HG03520 (cell line): Measurements from ENCODE around the gene UBXN1.
"Not testable (repeated sequence)": the region's sequence is repeated elsewhere in the genome, so short reads cannot be mapped to it uniquely, and the experiment has no call there.

Source experiments
- ATAC-seq: cut with Tn5 transposase; IDR thresholded peaks from one replicate; pipeline ENCODE4 v1.9.1; 2021; ENCODE audit warnings: mild to moderate bottlenecking, moderate library complexity; ENCODE audit not compliant: unreplicated experiment

Gene UBXN1

DNA sequence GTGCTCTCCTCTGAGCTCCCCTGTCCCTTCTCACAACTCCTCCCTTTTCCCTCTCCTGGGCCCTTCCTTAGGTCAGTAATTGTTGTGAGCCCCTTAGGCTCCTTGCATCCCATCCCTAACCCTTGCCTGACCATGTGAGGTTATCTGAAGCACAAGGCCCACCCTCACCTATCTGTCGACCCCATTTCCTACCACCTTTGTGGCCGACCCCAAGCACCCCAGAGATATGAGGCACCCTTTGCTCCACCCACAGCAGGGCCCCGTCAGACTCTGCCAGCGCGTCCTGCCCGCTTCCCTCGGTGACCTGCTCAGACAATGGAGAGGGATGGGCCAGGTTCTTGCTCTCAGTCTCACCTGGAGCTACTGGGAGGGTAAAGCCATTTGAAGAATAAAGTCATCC is 29.9 kb upstream of the UBXN1 start:
- no peak for ATAC-seq

DNA sequence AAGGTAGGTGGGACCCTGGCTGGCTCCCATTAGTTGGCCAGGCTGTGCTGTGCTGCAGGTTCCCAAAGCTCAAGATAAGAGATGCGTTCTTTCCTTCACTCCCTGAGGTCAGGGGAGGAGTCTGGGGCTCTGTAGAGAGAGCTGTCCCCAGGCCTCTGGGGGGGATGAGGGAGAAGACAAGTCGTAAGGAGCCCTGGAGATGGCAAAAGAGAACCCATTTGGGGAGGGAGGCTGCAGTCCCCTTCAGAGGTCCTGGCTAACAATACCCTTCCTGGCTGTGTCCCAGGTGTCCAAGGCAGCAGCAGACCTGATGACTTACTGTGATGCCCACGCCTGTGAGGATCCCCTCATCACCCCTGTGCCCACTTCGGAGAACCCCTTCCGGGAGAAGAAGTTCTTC is 29.5 kb upstream of the UBXN1 start:
- no peak for ATAC-seq

DNA sequence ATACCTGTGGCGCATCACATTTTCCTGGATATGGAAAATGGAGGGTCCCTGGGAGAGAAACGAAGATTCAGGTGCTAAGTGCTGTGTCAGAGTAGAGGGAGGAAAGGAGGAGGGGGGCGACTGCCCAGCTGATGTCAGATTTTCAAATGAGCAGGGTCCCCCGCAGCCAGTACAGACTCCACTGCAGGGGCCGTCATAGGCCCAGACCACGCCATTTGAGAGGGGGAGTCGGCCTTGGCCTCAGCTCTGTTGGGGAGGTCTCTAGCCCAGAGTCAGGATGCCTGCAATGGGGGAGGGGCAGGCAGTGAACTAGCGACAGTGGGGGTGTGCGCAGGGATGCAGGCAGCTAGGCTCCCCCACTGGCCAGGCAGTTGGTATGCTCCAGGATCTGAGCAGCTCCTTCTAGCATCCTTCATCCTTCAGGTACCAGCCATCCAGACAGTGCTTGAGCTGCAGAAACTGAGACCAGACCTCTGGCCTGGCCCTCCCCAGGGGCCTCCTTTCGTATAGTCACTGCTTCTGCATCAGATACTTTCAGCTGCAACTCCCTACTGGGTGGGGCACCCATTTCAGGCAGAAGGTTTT is 28.5 kb upstream of the UBXN1 start, which contains the start of the genes BSCL2 and GNG3:
BSCL2 (minus strand) TSS at position 148 of the 585 bp plus-strand sequence. CDS start 229 bp downstream, outside the sequence.
GNG3 (plus strand) TSS at position 400 of the 585 bp plus-strand sequence. CDS start 620 bp downstream, outside the sequence.
- no peak for ATAC-seq

DNA sequence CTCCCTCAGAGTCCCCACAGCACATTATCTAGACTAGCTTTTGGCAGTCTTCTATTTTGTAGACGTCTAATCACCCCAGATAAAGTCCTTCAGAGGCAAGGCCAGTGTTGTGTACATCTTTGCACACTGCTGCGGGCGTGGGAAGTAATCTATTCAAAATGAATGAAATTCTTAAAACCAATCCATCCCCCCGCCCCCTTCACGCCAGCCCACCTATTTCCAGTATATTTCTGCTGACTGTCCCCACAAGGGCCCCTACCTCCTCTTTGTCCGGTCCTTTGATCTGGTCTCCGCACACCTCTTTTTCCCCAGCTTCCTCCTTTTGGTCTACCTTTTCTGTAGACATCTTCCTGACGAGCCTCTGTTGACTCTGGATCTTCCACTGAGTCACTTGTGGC is 28.0 kb upstream of the UBXN1 start:
- no peak for ATAC-seq

DNA sequence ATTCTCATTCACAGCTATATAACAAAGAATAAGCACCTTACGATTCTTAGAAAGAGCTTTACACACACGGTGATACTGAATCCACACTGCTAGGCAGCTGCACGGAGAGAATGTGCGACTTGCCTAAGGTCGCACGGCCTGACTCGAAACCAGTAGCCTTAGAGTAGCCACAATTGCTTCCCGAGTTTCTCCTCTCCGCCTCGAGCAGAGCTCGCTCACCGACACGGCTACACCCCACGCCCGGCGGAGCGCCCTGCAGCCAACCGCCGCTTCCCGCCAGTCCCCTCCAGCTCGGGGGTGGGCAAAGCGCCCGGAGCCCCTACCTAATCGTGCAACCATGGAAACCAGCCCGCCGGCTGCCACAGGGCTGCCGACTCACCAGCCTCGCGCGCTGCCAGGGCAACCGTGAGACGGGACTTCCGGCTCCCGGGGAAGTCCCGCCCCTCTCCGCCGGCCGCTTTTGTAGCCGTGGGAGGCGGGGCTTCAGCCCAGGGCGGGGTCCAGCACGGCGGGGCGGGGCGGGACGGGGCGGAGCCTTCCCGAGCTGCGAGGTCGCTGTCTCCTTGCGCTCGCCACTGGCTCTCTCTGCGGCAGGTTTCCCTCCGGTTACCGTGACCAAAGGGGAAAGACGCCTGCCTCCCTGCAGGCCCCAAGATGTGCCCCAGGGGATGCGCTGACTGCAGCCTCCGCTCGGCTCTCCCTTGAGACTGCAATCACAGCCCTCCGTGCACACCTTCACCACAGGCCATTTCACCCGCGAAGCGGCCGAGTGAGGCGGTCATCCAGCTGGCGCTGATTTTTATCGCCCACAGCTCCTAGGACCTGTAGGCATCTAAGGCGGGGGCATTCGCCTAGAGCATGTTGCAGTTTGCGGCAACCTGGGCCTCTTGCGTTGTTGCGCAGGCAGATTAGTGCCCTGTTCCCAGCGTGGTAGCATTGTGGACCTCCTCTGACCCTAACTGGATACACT is 27.3 kb upstream of the UBXN1 start:
- ATAC-seq: peak; percentile 52

DNA sequence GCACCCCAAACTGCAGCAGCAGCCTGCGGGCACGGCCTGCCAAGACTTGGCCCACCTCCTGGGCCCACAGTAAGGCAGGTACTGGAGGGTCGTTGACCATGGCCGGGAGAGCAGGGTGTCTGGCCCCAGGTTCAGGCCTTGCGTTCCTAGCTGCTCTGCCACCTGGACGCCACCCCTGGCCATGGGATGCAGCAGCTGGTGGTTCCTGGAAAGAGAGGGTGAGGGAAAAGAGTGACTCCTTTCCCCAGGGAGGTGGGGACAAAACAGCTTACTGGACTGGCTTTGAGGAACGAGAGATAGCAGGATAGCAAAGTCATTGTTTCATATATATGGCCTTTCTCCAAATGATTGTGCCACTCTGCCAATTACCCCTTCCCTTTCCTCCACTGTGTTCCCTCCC is 26.5 kb upstream of the UBXN1 start:
- ATAC-seq: no peak

DNA sequence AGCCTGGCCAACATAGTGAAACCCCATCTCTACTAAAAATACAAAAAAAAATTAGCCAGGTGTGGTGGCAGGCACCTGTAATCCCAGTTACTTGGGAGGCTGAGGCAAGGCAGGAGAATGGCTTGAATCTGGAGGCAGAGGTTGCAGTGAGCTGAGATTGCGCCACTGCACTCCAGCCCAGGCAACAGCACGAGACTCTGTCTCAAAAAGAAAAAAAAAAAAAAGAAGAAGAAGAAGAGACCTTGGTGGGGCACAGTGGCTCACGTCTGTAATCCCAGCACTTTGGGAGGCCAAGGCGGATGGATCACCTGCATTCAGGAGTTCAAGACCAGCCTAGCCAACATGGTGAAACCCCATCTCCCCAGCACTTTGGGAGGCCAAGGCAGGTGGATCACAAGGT is 25.0 kb upstream of the UBXN1 start:
- not testable (repeated sequence) for ATAC-seq

DNA sequence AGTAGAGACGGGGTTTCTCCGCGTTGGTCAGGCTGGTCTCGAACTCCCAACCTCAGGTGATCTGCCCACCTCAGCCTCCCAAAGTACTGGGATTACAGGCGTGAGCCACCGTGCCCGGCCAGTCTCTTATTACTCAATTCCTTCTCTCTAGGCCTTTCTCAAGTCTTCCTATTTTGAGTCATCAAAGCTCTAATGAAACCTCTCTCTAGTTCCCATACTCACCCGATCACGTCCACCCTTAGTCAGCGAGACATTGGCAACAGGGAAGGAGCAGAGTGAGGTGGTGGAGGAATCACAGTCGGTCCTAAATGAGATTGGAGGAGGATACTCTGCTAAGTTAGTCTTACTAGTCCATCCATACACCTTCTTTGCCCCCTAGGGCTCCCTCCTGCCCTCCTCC is 23.4 kb upstream of the UBXN1 start:
- no peak for ATAC-seq

DNA sequence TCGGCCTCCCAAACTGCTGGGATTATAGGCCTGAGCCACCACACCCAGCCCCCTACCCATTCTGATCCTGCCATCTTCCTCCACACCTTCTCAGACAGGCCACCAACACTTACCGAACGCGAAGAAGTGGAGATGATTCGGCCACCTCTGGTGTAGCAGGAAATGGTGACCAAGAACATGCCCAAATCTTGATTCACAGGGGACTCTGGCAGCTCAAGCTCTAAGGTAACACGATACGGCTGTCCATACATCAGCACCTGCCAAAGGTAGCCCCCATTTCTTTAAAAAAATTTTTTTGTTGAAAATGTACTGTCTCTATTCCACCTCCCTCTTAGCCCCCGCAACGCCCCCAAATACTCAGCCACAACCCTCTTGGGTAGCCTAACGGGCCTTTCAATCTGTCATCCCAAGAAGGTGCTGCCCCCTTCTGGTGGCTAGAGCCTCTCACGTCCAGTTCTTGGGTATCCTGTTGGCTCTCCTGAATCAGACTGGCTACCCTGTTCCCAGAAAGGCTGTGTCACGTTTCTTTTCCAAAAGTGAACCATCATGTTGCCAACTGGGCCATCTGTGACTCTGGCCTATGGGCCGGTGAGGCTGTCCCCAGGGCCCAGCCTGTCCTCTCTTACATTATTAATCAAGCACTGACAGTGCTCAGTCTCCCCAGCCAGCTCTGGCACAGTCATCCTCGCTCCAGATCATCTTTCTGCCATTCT is 15.7 kb upstream of the UBXN1 start:
- no peak for ATAC-seq

DNA sequence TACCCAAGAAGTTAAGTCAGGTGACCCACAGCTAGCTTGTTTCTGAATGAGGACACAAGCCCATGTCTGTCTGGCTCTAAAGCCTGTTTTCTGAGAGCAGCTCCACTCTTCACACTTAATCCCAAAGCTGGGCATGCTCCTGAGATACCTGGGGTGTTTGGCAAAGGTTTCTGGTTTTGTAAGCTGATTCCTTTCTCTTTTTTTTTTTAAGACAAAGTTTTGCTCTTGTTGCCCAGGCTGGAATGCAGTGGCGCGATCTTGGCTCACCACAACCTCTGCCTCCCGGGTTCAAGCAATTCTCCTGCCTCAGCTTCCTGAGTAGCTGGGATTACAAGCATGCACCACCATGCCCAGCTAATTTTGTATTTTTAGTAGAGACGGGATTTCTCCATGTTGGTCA is 14.8 kb upstream of the UBXN1 start:
- ATAC-seq: not testable (repeated sequence)

DNA sequence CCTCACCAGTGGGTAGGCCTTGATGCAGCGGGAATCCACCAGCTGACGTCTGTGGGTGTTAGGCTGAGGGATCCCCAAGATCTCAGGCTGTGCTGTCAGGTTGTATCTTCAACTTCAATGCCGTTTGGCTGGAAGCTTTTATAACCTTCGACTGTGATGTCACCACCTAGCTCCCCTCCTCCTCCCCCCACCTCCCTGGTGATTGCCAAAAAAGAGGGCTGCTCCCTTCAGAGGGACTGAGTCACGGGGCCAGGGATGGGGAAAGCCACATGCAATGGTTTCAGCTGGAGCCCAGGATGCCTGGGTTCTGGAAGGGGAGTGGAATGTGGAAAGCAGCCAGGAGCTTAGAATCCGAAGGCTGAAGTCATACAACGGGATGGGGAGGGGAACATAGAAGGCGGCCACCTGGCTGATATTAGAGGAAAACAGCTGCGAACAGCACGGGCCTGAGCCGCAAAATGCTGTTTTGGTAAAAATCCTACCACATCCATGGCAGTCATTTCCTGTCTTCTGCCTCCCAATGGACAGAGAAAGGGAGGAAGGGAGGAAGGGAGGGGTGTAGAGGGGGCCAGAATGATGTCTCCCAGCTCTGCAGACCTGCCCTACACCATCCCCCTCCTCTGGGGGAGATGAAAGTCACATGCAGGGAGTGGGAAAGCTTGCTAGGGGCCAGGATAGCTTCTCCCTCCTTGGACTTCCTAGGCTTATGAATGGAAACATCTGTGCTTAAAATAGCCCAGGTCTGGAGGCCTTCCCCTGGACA is 10.7 kb upstream of the UBXN1 start, which contains the start of gene LRRN4CL:
LRRN4CL (minus strand) TSS at position 110 of the 763 bp plus-strand sequence. CDS start 1,022 bp downstream, outside the sequence.
- no peak for ATAC-seq

DNA sequence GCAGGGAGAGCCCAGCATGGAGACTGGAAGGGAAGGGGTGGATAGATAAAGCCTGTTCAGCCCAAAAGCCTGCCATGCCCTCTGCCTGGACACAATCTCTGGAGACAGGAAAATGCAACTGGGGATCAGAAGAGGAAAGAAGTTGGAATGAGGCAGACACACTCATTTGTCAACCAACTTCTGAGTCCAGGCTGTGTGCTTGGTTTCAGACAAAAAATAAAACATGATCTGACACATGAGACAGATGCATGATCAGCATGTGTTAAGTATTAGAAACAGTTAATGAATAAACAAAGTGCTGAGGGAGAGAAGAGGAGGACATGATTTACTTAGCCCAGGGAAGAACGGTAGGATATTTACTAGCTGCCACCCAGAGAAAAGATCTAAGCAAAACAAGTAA is 9.6 kb upstream of the UBXN1 start:
- no peak for ATAC-seq

DNA sequence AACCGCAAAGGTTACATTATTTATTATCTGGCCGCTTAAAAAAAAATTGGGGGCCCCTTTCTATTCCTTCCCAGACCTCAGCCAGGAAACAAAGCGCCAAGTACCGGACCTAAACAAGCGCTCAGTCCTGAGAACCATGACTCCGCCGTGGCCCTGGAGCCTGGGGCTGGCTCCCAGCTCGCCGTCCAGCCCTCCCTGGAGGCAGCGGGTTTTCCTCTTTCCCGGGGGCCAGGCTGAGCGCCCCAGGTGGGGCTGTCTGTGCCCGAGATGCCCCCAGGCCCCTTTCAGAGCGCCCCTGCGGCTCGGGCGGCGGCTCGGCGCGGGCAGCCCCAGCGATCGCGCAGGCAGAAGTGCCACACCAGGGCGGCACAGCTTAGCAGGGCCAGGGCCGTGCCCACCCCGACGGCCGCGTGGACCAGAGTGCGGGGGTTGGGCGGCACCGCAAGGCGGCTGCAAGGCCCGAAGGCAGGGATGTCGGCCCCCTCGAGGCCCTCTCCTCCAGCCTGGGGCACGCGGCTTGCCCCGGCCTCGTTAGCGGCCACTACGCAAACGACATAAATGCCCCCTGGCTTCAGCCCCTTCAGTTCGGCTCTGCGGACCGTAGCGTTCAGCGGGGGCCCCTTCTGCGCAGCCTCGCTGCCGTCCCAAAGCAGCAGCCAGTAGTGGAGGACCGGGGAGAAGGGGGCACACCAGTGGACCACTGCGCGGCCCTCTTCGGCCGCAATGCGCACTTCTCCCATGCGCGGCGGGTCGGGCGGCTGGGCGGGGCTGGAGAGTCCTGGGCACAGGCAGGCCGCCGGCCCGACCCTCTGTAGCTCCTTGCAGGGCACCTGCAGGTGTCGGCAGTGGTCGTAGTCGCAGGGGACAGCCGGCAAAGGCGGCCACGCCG is 8.9 kb upstream of the UBXN1 start:
- no peak for ATAC-seq

DNA sequence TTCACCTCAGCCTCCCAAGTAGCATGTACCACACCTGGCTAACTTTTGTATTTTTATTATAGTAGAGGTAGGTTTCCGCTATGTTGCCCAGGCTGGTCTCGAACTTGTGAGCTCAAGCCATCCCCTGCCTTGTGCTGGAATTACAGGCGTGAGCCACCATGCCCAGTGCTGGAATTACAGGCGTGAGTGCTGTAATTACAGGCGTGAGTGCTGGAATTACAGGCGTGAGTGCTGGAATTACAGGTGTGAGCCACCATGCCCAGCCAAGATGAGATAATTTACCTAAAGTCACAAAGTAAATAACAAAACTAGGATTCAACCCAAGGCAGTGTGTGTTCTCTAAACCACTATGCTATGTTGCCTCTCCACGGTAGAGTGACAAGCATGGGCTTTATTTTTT is 3.6 kb upstream of the UBXN1 start:
- ATAC-seq: no peak

DNA sequence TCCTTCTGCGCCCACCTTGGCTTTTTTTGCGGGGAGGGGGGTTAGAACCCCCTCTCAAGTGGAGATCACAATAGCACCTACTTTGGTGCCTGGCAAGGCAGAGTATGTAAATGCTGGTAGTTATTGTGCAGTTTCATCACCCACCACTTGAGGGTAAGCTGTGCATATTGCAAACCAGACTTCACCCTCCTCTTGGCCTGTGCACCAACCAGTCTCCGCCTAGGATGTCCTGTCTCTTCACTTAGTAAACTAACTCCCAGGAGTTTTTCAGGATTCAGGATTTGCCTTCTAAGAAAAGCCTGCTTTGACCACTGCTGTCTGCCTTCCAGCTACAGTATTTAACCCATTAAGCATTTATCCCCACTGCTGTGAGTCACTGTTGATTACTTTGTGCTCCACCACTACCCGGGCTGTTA is 2.0 kb upstream of the UBXN1 start:
- ATAC-seq: peak; percentile 50

DNA sequence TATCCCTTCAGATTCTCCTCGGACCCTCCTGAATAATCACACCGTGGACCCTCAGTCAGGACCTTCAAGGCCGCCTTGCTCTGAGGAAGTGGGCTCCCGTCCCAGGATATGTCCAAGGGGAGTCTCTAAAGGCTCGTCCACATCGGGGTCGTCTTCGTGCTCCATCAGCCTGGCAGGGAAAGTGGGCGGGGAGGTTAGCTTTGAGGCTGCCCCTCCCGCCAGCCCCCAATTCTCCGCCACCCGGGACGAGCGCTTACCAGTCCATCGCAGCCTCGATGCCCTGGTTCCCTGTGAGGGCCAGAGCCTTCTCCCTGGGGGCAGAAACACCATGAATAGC is 472 bp downstream of the UBXN1 start:
- no peak for ATAC-seq

DNA sequence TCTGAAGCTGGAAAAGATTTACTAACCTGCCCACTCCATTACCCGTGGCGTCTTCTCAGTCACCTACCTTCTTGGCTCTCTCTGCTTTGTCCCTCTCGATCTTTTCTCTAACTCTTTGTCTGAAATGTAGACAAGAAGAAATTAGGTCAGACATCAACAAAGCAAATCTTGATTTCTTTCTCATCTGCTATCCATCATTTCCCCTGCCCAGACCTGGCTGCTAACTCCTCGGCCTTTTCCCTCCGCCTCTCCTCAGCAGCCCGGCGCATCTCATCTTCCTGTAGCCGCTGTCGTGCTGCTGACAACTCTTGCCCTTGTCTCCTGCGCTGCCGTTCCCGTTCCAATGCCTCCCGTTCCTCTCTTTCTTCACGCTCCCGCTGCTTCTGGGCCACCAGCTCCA is 1.2 kb downstream of the UBXN1 start:
- no peak for ATAC-seq

DNA sequence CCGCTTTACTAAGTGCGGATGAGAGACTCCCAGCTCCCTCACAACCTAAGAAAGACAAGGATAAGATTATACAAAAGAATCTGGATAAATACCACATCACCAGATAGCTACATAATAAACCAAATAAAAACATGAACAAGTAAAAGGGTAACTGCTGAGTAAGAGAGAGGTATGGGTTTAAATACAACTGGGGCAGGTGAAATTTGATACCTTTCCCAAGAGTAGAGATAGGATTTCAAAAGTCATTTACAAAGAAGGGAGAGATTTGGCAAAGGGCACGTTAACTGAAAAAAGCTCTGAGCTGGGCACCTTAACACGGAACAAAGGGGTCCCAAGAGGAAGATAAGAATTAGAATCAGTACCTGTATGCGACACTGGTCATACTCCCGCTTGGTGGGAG is 1.7 kb downstream of the UBXN1 start:
- no peak for ATAC-seq

DNA sequence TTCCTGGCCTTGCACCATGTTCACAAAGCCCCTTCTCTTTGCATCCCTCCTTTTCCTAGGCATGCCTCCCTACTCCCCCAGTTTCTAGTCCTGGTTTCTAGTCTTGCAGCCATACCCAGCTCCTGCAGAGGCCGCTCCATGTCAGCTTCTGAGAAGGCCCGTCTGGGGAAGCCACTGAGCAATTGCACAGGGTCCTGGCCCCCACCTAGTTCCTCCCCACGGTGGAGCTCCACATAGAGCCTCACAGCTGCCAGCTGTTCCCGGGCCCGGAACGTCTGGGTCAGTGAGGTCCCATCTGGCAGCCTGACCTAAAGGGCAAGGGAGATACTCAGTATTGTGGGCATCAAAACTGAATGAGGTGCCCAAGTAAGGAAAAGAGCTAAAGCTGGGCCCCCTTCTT is 2.2 kb downstream of the UBXN1 start:
- no peak for ATAC-seq

DNA sequence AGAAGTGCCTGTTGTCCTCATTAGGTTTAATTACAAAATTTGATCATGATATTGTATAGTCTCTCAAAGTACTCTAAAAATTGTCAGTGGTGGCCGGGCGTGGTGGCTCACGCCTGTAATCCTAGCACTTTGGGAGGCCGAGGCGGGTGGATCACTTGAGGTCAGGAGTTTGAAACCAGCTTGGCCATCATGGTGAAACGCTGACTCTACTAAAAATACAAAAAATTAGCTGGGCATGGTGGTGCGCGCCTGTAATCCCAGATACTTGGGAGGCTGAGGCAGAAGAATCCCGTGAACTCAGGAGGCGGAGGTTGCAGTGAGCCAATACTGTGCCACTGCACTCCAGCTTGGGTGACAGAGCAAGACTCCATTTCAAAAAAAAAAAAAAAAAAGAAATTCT is 3.5 kb downstream of the UBXN1 start:
- ATAC-seq: not testable (repeated sequence)
